OCI-LY7 (cell line): ENCODE measurements around the gene CLMP. TPM values are rescaled to one million over a fixed set of nuclear protein-coding genes. Genes with fewer than 3 reads are reported as not detected.

ENCODE experiments used
- BruUV-seq: library from RNA; stranded (reverse); fragments of 400-500 nt; replicated peaks from 2 replicates; lab custom pipeline; 2021; lab: Mats Ljungman, UMichigan
- CTCF ChIA-PET: fragments of 300-600 bp; sonication (Branson Sonifier 250); formaldehyde crosslinking; loops from one replicate; lab custom pipeline; 2022; ENCODE audit warnings: antibody characterized with exemption; ENCODE audit not compliant: unreplicated experiment; lab: Charles Lee
- POLR2A ChIA-PET: fragments of 300-600 bp; sonication (Branson Sonifier 250); formaldehyde crosslinking; loops from one replicate; lab custom pipeline; 2022; ENCODE audit warnings: antibody characterized with exemption; lab: Charles Lee
- DNase-seq: peaks from one replicate; pipeline ENCODE4 v3.0.0-alpha.2; 2015; ENCODE audit warnings: low spot score
- H2AFZ ChIP-seq: fragments of 200-600 bp; sonication (generic), shearing (Covaris generic); 2 replicates; pipeline ENCODE4 v1.6.1; 2014; ENCODE audit warnings: mild to moderate bottlenecking, antibody characterized with exemption, low read length, moderate library complexity
- H3K27ac ChIP-seq: fragments of 200-600 bp; sonication (generic); 2 replicates; pipeline ENCODE4 v1.5.1; 2014; ENCODE audit warnings: mixed run types, low read depth, mild to moderate bottlenecking, moderate library complexity, low read length, inconsistent platforms; ENCODE audit not compliant: poor library complexity, severe bottlenecking
- H3K36me3 ChIP-seq: fragments of 200-600 bp; sonication (generic); 2 replicates; pipeline ENCODE4 v1.6.1; 2014; ENCODE audit warnings: mild to moderate bottlenecking, antibody characterized with exemption, low read length, moderate library complexity, mixed read lengths; ENCODE audit not compliant: insufficient read depth
- H3K4me1 ChIP-seq: fragments of 200-600 bp; sonication (generic); 2 replicates; pipeline ENCODE4 v1.5.1; 2014; ENCODE audit warnings: mild to moderate bottlenecking, low read length; ENCODE audit not compliant: insufficient read depth, poor library complexity, severe bottlenecking
- H3K4me2 ChIP-seq: fragments of 200-600 bp; sonication (generic); 2 replicates; pipeline ENCODE4 v1.6.1; 2014; ENCODE audit warnings: mild to moderate bottlenecking, low read length
- H3K4me3 ChIP-seq: fragments of 200-600 bp; sonication (generic); 2 replicates; pipeline ENCODE4 v1.5.1; 2014; ENCODE audit warnings: mild to moderate bottlenecking, low read depth, low read length; ENCODE audit not compliant: poor library complexity, severe bottlenecking
- H3K79me2 ChIP-seq: fragments of 200-600 bp; sonication (generic); 2 replicates; pipeline ENCODE4 v1.6.1; 2016; ENCODE audit warnings: low read depth, mild to moderate bottlenecking, low read length, moderate library complexity, mixed read lengths; ENCODE audit not compliant: insufficient read depth
- H3K9me2 ChIP-seq: fragments of 200-600 bp; sonication (generic); 2 replicates; pipeline ENCODE4 v1.6.1; 2016; ENCODE audit warnings: mild to moderate bottlenecking, low read length, mixed read lengths; ENCODE audit not compliant: insufficient read depth
- H3K9me3 ChIP-seq: fragments of 200-600 bp; sonication (generic); 2 replicates; pipeline ENCODE4 v1.6.1; 2014; ENCODE audit warnings: mild to moderate bottlenecking, mixed run types, low read length, mixed read lengths
- H4K20me1 ChIP-seq: fragments of 200-600 bp; sonication (generic); 2 replicates; pipeline ENCODE4 v1.6.1; 2014; ENCODE audit warnings: mild to moderate bottlenecking, antibody characterized with exemption, low read length, moderate library complexity, mixed read lengths; ENCODE audit not compliant: insufficient read depth
- EZH2phosphoT487 ChIP-seq: fragments of 200-600 bp; sonication (generic); IDR thresholded peaks from 2 replicates; pipeline ENCODE4 v1.6.1; 2018; ENCODE audit warnings: low read depth, borderline replicate concordance, mild to moderate bottlenecking, mixed run types, antibody characterized with exemption, low read length, moderate library complexity, mixed read lengths
- intact Hi-C: fragments of 100-400 bp; cut with micrococcal nuclease; formaldehyde crosslinking; loops from one replicate; pipeline ENCODE4 v1.10.0; 2022; ENCODE audit not compliant: unreplicated experiment
- total RNA-seq, 2 experiments: library from RNA; depleted of rRNA in 1 of 2; stranded (reverse); fragments of >200 nt in 1 of 2; shearing (Covaris generic) in 1 of 2; gene quantifications; 2 replicates each; pipeline ENCODE4 v1.2.3, GENCODE V29; 2014 to 2022
- TF ChIP-seq, protein P1 (sequence below): fragments of 200-600 bp; sonication (generic); conservative IDR thresholded peaks from 2 replicates; pipeline ENCODE4 v1.5.1; 2014; ENCODE audit warnings: mild to moderate bottlenecking, antibody characterized with exemption, low read length, moderate library complexity, mixed read lengths

CLMP gene
- total RNA-seq, 2 experiments from 2014 or later = not detected

- TSS peak; percentile 73 for BruUV-seq
- TF ChIP-seq, protein P1, sequence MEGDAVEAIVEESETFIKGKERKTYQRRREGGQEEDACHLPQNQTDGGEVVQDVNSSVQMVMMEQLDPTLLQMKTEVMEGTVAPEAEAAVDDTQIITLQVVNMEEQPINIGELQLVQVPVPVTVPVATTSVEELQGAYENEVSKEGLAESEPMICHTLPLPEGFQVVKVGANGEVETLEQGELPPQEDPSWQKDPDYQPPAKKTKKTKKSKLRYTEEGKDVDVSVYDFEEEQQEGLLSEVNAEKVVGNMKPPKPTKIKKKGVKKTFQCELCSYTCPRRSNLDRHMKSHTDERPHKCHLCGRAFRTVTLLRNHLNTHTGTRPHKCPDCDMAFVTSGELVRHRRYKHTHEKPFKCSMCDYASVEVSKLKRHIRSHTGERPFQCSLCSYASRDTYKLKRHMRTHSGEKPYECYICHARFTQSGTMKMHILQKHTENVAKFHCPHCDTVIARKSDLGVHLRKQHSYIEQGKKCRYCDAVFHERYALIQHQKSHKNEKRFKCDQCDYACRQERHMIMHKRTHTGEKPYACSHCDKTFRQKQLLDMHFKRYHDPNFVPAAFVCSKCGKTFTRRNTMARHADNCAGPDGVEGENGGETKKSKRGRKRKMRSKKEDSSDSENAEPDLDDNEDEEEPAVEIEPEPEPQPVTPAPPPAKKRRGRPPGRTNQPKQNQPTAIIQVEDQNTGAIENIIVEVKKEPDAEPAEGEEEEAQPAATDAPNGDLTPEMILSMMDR = peak; percentile 27; the same call in 1 of the 2 replicates
- no peak for TF ChIP-seq EZH2phosphoT487
- intact Hi-C loops = no loop called here
- H3K9me2 ChIP-seq = no peaks in the 10 kb centered on the region
- H4K20me1 ChIP-seq = peaks cover 51% of the 10 kb centered on the region
- POLR2A ChIA-PET = interaction anchor here (0.6 to 1.1 kb wide), 4 partner anchors 10 to 396 kb away, joined by 3 to 6 read pairs (median 4); no protein-coding TSS in a partner anchor
- peaks cover 89% of the 10 kb centered on the region for H3K36me3 ChIP-seq
- DNase-seq = no peak
- H3K4me2 ChIP-seq = peak overlapping the region; percentile 94
- H3K9me3 ChIP-seq = no peaks in the 10 kb centered on the region
- H2AFZ ChIP-seq = no peak overlapping the region
- H3K79me2 ChIP-seq = peaks cover 52% of the 10 kb centered on the region
- peaks cover 38% of the 10 kb centered on the region for H3K4me1 ChIP-seq
- H3K4me3 ChIP-seq = peak overlapping the region; percentile 96
- CTCF ChIA-PET = no interaction called here
- H3K27ac ChIP-seq = peak overlapping the region; percentile 48
These were observed 137.3 kb downstream of the CLMP start for GRCh38 chr11:123057661-123058305.

- no TSS peak for BruUV-seq
- no peaks in the 10 kb centered on the region for H3K9me2 ChIP-seq
- no peaks in the 10 kb centered on the region for H3K9me3 ChIP-seq
- H2AFZ ChIP-seq = no peak overlapping the region
- no peak for TF ChIP-seq EZH2phosphoT487
- peaks cover 89% of the 10 kb centered on the region for H3K36me3 ChIP-seq
- peak overlapping the region; percentile 96 for H3K4me3 ChIP-seq
- H3K4me1 ChIP-seq = peaks cover 38% of the 10 kb centered on the region
- intact Hi-C loops = no loop called here
- peak overlapping the region; percentile 94 for H3K4me2 ChIP-seq
- POLR2A ChIA-PET = interaction anchor here (1.1 kb wide), 1 partner anchor 10 kb away, joined by 5 read pairs; no protein-coding TSS in a partner anchor
- CTCF ChIA-PET = no interaction called here
- no peak for DNase-seq
- H3K79me2 ChIP-seq = peaks cover 52% of the 10 kb centered on the region
- peaks cover 51% of the 10 kb centered on the region for H4K20me1 ChIP-seq
- peak overlapping the region; percentile 48 for H3K27ac ChIP-seq
These were observed 138.1 kb downstream of the CLMP start for GRCh38 chr11:123056835-123057491.

DNA sequence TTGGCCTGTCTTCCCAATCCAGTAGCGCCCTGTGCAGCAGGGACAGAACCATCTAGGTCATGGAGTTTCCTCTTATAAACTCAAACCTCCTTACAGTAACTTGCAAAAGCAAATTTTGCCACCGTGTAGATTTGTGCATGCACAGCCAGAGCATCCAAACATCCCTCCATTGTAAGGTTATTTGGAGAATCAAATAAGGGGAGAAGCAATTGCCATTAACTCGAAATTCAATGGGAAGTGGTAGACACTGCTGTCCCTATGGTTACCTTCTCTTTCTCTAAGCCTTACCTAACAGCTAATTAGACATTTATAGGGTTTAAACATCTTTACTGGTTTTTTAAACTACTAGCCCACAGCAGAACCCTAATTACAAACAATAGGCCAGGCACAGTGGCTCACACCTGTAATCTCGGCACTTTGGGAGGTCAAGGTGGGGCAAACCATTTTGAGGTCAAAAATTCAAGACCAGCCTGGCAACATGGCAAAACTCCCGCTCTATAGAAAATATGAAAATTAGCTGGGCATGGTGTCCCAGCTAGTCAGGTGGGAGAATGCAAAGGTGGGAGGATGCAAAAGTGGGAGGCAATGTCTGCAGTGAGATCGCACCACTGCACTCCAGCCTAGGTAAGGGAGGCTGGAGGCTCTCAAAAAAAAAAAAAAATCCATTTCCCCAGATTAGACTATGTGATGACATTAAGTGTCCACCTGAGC, 139.7 kb downstream of the CLMP start:
- H3K4me1 ChIP-seq = peaks cover 38% of the 10 kb centered on the region
- H3K4me3 ChIP-seq = no peak overlapping the region
- H3K36me3 ChIP-seq = peaks cover 73% of the 10 kb centered on the region
- BruUV-seq = no TSS peak
- peaks cover 36% of the 10 kb centered on the region for H3K79me2 ChIP-seq
- peaks cover 36% of the 10 kb centered on the region for H4K20me1 ChIP-seq
- no peak for DNase-seq
- POLR2A ChIA-PET = interaction anchor here (0.5 to 1.7 kb wide), 7 partner anchors 10 to 1976 kb away, joined by 3 to 12 read pairs (median 4); no protein-coding TSS in a partner anchor
- H3K9me2 ChIP-seq = no peaks in the 10 kb centered on the region
- CTCF ChIA-PET = no interaction called here
- H3K27ac ChIP-seq = peak overlapping the region; percentile 35
- H2AFZ ChIP-seq = no peak overlapping the region
- intact Hi-C loops = no loop called here
- H3K9me3 ChIP-seq = no peaks in the 10 kb centered on the region
- TF ChIP-seq, protein P1 = no peak
- no peak for TF ChIP-seq EZH2phosphoT487
- peak overlapping the region; percentile 94; the same call in 1 of the 2 replicates for H3K4me2 ChIP-seq
